ENCODE results near the gene RAD21L1.

DNA sequence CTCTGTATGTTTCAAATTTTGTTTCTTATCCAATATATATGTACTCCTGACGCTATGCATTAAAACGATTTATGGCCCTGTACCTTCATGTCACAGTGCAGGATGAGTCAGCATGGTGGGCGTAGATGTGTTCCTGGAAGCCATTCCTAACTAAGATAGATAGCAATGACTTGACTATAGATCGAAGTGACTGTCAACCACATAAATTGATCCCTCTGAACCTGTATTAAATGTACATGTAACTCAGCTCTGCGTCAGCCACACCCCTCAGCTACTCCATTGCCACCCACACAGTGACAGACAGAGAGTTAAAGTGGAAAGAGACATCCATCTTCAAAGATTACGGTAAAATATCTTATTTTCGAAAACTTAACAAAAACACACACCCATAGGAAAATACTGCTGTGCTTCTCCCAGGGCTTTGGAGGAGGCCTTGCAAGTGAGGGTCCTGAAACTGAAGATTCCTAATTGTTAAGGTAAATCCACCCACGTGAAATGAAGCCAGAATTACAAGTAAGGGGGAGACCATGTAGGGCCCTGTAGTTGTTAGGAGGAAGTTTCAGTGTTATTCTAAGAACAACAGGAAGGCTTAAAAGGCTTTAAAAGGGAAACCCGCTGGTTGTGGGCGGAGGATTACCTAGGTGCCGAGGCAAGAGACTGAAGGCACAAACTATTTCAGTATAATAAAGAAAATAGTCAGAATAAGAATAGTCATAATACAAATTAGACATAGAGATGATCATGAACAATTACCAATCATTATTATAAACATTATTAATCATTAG lies 10.3 kb upstream of the RAD21L1 start:
- TF ChIP-seq, protein P1, sequence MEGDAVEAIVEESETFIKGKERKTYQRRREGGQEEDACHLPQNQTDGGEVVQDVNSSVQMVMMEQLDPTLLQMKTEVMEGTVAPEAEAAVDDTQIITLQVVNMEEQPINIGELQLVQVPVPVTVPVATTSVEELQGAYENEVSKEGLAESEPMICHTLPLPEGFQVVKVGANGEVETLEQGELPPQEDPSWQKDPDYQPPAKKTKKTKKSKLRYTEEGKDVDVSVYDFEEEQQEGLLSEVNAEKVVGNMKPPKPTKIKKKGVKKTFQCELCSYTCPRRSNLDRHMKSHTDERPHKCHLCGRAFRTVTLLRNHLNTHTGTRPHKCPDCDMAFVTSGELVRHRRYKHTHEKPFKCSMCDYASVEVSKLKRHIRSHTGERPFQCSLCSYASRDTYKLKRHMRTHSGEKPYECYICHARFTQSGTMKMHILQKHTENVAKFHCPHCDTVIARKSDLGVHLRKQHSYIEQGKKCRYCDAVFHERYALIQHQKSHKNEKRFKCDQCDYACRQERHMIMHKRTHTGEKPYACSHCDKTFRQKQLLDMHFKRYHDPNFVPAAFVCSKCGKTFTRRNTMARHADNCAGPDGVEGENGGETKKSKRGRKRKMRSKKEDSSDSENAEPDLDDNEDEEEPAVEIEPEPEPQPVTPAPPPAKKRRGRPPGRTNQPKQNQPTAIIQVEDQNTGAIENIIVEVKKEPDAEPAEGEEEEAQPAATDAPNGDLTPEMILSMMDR (IDR thresholded peaks at IDR 0.05; ENCODE audit: poor library complexity, severe bottlenecking) = no peak
- TF ChIP-seq POLR2AphosphoS5 (IDR thresholded peaks at IDR 0.05) = no peak
- no peak for TF ChIP-seq EP300 (conservative IDR thresholded peaks at IDR 0.05; ENCODE audit: poor library complexity, severe bottlenecking)
- no peak for TF ChIP-seq RAD21 (conservative IDR thresholded peaks at IDR 0.05)
- TF ChIP-seq TAF1 (IDR thresholded peaks at IDR 0.05; ENCODE audit: low read depth) = no peak

All from neural cell (in vitro differentiated cells).